ENCODE data around the gene NBEA.
A peak's percentile ranks its signal among the peaks of the same experiment; 100 is the strongest.
"Not testable (repeated sequence)": the region's sequence is repeated elsewhere in the genome, so short reads cannot be mapped to it uniquely, and the experiment has no call there.

NBEA gene

GRCh38 chr13:34941835-34942731 lies at the start of gene NBEA:
Gene NBEA, plus strand, starts transcription at chr13:34942270. Its CDS starts 551 bp downstream, at chr13:34942821.
- DNase-seq = peak; percentile 82

GRCh38 chr13:34894756-34895155 lies 47.3 kb upstream of the NBEA start:
- DNase-seq = no peak

GRCh38 chr13:34897220-34897619 lies 44.9 kb upstream of the NBEA start:
- no peak for DNase-seq

GRCh38 chr13:34899888-34900287 lies 42.2 kb upstream of the NBEA start:
- DNase-seq = no peak

GRCh38 chr13:34900288-34900739 lies 41.8 kb upstream of the NBEA start:
- DNase-seq = no peak

- no peak for DNase-seq
These were observed 40.5 kb upstream of the NBEA start for GRCh38 chr13:34901572-34901971.

- DNase-seq = no peak
These were observed 30.9 kb upstream of the NBEA start for GRCh38 chr13:34911159-34911558.

- DNase-seq = peak; percentile 0
These were observed 29.0 kb upstream of the NBEA start for GRCh38 chr13:34913040-34913439.

- DNase-seq = no peak
These were observed 27.7 kb upstream of the NBEA start for GRCh38 chr13:34914416-34914815.

- DNase-seq = no peak
These were observed 15.6 kb upstream of the NBEA start for GRCh38 chr13:34926508-34926907.

GRCh38 chr13:34928676-34929075 lies 13.4 kb upstream of the NBEA start:
- DNase-seq = not testable (repeated sequence)

GRCh38 chr13:34931572-34931971 lies 10.5 kb upstream of the NBEA start:
- no peak for DNase-seq

GRCh38 chr13:34933349-34933748 lies 8.7 kb upstream of the NBEA start:
- DNase-seq = peak; percentile 74

- DNase-seq = peak; percentile 18
These were observed 8.3 kb upstream of the NBEA start for GRCh38 chr13:34933786-34934185.

- DNase-seq = no peak
These were observed 6.2 kb upstream of the NBEA start for GRCh38 chr13:34935841-34936240.

GRCh38 chr13:34939771-34940170 lies 2.3 kb upstream of the NBEA start:
- no peak for DNase-seq

- peak; percentile 79 for DNase-seq
These were observed 635 bp upstream of the NBEA start for GRCh38 chr13:34941436-34941834.

GRCh38 chr13:34942732-34943435 lies 814 bp downstream of the NBEA start:
- peak; percentile 61 for DNase-seq

GRCh38 chr13:34943436-34944273 lies 1.6 kb downstream of the NBEA start:
- no peak for DNase-seq

GRCh38 chr13:34944274-34944634 lies 2.2 kb downstream of the NBEA start:
- no peak for DNase-seq

GRCh38 chr13:34944751-34945150 lies 2.7 kb downstream of the NBEA start:
- no peak for DNase-seq

- no peak for DNase-seq
These were observed 9.5 kb downstream of the NBEA start for GRCh38 chr13:34951528-34951927.

- no peak for DNase-seq
These were observed 17.4 kb downstream of the NBEA start for GRCh38 chr13:34959489-34959888.
